ENCODE results near the gene ARHGAP26. TPM values are rescaled to one million over a fixed set of nuclear protein-coding genes. Genes with fewer than 3 reads are reported as not detected.

Gene ARHGAP26
- total RNA-seq, 6 experiments from 2014 or later = 6.7 to 14.5 (median 8.3) TPM

DNA sequence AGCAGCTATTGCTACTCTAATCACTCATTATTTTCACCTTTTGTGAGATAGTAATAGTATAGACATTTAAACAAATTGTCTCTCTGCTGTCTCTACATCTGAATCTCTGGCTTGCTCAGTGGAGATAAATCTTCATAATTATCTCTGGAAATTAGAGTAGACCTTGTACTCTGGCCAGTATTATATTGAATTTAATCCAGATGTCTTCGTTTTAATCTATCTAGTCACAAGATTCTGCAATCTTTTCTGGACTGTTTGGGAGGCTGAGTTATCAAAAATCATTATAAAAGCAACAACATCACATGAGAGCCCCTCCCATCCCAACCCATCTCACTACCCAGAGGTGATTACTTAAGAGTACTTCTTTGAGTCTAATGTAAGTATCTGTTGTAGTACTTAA is 19.0 kb downstream of the ARHGAP26 start:
- H3K27ac ChIP-seq = no peak overlapping the region
- ATAC-seq (no peak), DNase-seq (no peak)
- H3K9me3 ChIP-seq = no peaks in the 10 kb centered on the region
- intact Hi-C loops (cut with DNase I) = no loop called here
- H3K27me3 ChIP-seq = no peaks in the 10 kb centered on the region
- H3K4me1 ChIP-seq = peaks cover 0 to 2% (median 0%) of the 10 kb centered on the region in 4 donors
- TF ChIP-seq CTCF (IDR thresholded peaks at IDR 0.05) = no peak
- no peak for TF ChIP-seq POLR2A (IDR thresholded peaks at IDR 0.05)
- H3K4me3 ChIP-seq = no peak overlapping the region
- WGBS (ENCODE audit: insufficient coverage, low coverage, low lambda C conversion rate, missing lambda C conversion rate) = 22% methylated on average over 1 of the region's 1 CpG
- no peaks in the 10 kb centered on the region for H3K36me3 ChIP-seq

- H3K9me3 ChIP-seq = no peaks in the 10 kb centered on the region
- H3K4me3 ChIP-seq = no peak overlapping the region
- ATAC-seq (no peak), DNase-seq (no peak)
- intact Hi-C loops (cut with DNase I) = no loop called here
- no peak overlapping the region for H3K27ac ChIP-seq
- no peaks in the 10 kb centered on the region for H3K27me3 ChIP-seq
- peaks cover 0 to 20% (median 3%) of the 10 kb centered on the region in 4 donors for H3K4me1 ChIP-seq
- 92% methylated on average over 7 of the region's 7 CpGs for WGBS (ENCODE audit: insufficient coverage, low coverage, low lambda C conversion rate, missing lambda C conversion rate)
- no peaks in the 10 kb centered on the region for H3K36me3 ChIP-seq
- TF ChIP-seq POLR2A (IDR thresholded peaks at IDR 0.05) (no peak), CTCF (IDR thresholded peaks at IDR 0.05) (no peak)
Measured at GRCh38 chr5:142792012-142792864, 22.1 kb downstream of the ARHGAP26 start.

- DNase-seq (no peak), ATAC-seq (no peak)
- Histone ChIP-seq H3K27me3 (no peaks in the 10 kb centered on the region), H3K36me3 (no peaks in the 10 kb centered on the region), H3K27ac (no peak overlapping the region), H3K4me3 (no peak overlapping the region), H3K9me3 (no peaks in the 10 kb centered on the region), H3K4me1 (peaks cover 0 to 20% (median 3%) of the 10 kb centered on the region in 4 donors)
- TF ChIP-seq POLR2A (IDR thresholded peaks at IDR 0.05) = no peak
- no peak for TF ChIP-seq CTCF (IDR thresholded peaks at IDR 0.05)
- intact Hi-C loops (cut with DNase I) = no loop called here
- WGBS (ENCODE audit: insufficient coverage, low coverage, low lambda C conversion rate, missing lambda C conversion rate) = 36% methylated on average over 2 of the region's 5 CpGs
Measured at GRCh38 chr5:142792865-142793232, 22.7 kb downstream of the ARHGAP26 start.

DNA sequence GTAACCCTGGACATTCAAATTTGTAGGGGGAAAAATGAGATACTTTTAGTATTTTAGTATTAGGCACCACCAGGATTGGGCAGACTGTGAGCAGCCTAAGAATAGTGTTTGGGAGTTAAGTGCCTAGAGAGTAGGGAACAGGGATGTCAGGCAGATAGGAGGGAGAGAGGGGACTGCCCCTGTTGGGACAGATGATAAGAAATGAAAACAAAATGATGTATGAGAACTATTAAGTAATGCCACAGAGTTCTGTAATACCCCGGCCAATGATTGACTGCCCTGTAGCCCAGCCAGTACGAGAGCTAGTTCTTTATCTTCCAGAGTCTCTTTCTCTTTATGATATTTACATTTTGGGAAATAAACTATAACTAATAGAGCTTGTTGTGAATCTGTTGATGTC is 24.4 kb downstream of the ARHGAP26 start:
- intact Hi-C loops (cut with DNase I) = no loop called here
- H3K27ac ChIP-seq = no peak overlapping the region
- WGBS (ENCODE audit: insufficient coverage, low coverage, low lambda C conversion rate, missing lambda C conversion rate) = 30% methylated on average over 2 of the region's 2 CpGs

More for the DNA sequence above, 24.4 kb downstream of the ARHGAP26 start:
- Histone ChIP-seq H3K27me3 (no peaks in the 10 kb centered on the region), H3K36me3 (no peaks in the 10 kb centered on the region), H3K4me1 (peaks cover 0 to 20% (median 3%) of the 10 kb centered on the region in 4 donors), H3K9me3 (no peaks in the 10 kb centered on the region), H3K4me3 (no peak overlapping the region)
- no peak for DNase-seq
- TF ChIP-seq POLR2A (IDR thresholded peaks at IDR 0.05) (no peak), CTCF (IDR thresholded peaks at IDR 0.05) (no peak)
- peak; percentile 10 to 65 (median 38) for ATAC-seq
